CD4-positive, alpha-beta T cell treated with Interleukin-6 at 100 ng/mL for 8 hours (primary cell): ENCODE measurements around the gene HOMER2.
A peak's percentile ranks its signal among the peaks of the same experiment; 100 is the strongest.
"Not testable (repeated sequence)": the region's sequence is repeated elsewhere in the genome, so short reads cannot be mapped to it uniquely, and the experiment has no call there.

Source experiments
- DNase-seq: peaks from one replicate; pipeline ENCODE4 v3.0.0-alpha.2; 2020; ENCODE audit warnings: mixed read lengths, low spot score

Gene HOMER2

GRCh38 chr15:82831894-82832600 lies 120.5 kb downstream of the HOMER2 start:
- DNase-seq, result no peak

GRCh38 chr15:82830427-82831173 lies 121.9 kb downstream of the HOMER2 start:
- DNase-seq, result no peak

- DNase-seq, result no peak
These were observed 123.3 kb downstream of the HOMER2 start for GRCh38 chr15:82829234-82829633.

DNA sequence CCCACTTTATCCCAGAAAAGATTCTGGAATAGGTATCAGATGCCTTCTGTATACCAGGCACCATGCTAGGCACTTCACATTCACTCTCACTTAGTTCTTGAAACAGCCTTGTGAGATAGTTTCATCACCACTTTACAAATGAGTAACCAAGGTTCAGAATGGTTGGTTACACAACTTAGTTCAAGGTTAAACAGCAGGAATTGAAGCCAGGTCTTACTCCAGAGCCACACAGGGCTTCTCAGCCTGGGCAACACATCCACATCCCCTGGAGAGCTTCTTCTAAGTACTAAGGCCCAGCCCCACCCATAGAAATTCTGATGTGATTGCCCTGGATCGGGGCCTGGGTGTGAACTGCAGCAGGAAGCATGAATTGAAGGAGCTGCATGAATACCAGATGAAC lies 124.4 kb downstream of the HOMER2 start:
- DNase-seq, result no peak

DNA sequence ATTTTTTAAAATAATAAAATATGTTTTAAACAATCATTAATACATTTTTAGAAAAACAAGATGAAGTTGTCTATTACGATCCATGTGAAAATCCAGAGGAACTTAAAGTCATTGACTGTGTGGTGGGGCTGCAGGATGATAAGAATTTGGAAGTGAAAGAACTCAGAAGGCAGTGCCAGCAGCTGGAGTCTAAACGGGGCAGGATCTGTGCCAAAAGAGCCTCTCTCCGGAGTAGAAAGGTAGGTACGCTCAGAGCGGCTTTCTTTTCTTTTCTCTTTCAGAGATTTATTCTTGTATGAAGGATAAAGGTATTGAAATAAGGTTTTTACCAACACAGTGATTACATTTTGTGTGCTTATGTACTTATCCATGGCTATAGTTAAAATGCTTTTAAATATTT lies 129.5 kb downstream of the HOMER2 start:
- no peak for DNase-seq

DNA sequence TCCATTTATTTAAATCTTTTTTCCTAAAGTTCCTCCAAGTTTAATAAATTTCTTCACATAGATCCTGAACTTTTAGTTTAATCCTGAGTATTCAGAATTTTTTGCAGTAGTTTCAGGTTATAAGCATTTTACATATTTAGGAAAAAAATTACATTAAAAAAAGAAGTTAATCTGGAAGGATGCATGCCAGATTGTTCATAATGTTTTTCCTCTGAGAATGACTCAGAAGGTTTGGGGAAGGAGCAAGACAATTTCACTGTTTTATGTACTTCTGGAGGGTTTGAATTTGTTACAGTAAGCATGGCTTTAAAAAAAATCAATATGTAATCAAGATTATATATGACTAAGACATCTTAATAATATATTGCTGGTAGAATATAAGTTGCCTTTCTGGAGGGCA lies 130.7 kb downstream of the HOMER2 start:
- DNase-seq, result not testable (repeated sequence)

DNA sequence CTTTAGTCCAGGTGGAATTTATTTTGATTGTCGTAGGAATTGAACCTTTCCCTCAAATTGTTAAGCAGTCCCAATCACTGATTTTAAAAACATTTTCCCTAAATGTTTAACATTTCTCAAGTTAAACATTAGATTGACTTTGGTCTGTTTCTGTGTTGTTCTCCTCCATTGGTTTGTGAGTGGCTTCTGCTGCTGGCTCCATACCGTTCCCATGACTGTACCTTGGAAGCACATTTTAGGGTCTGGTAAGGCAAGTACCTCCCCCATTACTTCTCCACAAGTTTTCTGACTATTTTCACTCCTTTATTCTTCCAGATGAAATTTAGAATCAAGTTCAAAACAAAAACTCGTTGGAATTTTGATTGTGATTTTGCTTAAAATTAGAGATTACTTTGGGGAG lies 131.1 kb downstream of the HOMER2 start:
- DNase-seq, result not testable (repeated sequence)

- DNase-seq, result no peak
These were observed 132.4 kb downstream of the HOMER2 start for GRCh38 chr15:82820128-82820527.

DNA sequence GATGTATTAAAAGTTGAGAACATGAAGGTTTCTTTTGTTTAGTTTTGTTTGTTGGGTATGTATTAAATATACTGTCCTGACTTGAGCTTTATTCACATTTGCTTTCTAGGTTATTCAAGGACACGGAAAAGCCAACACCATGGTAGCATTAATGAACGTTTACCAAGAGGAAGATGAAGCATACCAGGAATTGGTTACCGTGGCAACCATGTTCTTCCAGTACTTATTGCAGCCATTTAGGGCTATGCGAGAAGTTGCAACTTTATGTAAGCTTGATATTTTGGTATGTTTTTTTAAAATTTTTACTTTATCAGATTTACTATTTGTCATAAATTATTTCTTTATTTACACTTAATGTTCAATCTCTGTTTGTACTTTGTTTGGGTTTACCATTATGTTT lies 139.5 kb downstream of the HOMER2 start:
- no peak for DNase-seq

DNA sequence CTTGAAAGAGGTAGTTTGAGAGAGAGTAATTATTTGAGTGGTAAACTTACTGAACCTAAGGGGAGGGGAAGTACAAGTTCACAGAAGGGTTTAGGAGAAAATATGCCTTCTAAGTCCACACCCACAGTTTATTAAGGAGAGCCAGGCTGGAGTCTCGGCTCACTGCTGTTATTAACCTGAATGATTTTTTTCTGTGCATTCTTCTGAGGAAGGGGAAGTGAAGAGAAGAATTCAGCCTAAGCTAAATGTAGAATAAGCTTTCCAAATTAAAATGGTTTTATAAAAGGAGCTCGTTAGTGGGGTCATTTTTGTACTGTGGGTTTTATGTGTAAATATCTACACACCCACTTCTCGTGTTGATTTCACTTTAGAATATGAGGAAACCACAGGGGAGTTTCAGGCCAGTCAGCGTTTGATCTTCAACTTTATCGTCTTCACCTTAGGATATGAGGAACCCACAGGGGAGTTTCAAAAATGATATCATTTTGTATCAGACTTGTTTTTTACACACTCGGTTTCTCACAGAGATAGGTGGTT lies 141.6 kb downstream of the HOMER2 start:
- DNase-seq, result peak; percentile 67

GRCh38 chr15:82810061-82810889 lies 142.2 kb downstream of the HOMER2 start:
- DNase-seq, result peak; percentile 20

DNA sequence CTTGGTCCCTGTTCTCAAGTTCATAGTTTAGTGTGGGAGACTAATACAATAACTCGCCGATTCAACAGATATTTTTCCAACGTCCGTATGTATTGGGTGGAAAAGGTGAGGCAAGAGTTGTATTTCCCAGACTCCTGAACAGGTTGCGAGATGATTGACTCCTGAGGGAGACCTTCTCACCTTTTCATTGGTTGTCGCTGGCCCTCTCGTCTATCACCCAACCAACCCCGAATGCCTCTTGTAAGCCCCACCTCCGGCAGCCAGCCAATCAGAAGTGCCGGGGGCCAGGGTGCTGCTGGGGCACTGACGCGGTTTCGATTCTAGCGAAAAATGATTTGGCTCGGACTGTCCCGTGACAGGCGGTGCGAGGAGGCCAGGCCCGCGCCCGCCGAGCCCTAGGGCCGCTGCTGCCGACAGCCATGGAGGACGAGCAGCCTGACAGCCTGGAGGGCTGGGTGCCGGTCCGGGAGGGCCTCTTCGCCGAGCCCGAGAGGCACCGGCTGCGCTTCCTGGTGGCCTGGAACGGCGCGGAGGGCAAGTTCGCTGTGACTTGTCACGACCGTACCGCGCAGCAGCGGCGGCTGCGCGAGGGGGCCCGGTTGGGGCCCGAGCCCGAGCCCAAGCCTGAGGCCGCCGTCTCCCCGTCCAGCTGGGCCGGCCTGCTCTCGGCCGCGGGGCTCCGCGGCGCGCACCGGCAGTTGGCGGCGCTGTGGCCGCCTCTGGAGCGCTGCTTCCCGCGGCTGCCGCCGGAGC lies 143.0 kb downstream of the HOMER2 start, which contains the start of gene WHAMM:
WHAMM (plus strand) TSS at position 321 of the 753 bp plus-strand sequence; CDS start at position 420, 99 bp downstream.
- DNase-seq, result peak; percentile 96

DNA sequence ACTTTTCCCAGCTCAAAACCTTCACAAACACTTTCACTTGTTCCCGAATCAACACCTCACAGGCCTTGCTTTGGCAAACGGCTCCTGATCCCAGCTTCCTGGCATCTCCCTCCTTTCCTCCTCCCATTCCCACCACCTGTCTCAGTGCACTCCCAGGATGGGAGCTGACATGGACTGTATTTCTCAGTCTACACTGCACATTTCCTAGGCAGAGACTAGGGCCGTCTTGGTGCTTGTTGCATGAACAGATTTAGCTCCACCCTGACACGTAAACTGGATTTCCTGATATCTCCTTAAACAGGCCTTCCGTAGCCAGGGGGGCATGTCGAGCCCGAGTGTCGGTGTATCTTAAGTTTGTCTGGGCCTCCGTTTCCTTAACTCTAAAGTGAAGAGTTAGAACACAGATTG lies 143.9 kb downstream of the HOMER2 start:
- no peak for DNase-seq

DNA sequence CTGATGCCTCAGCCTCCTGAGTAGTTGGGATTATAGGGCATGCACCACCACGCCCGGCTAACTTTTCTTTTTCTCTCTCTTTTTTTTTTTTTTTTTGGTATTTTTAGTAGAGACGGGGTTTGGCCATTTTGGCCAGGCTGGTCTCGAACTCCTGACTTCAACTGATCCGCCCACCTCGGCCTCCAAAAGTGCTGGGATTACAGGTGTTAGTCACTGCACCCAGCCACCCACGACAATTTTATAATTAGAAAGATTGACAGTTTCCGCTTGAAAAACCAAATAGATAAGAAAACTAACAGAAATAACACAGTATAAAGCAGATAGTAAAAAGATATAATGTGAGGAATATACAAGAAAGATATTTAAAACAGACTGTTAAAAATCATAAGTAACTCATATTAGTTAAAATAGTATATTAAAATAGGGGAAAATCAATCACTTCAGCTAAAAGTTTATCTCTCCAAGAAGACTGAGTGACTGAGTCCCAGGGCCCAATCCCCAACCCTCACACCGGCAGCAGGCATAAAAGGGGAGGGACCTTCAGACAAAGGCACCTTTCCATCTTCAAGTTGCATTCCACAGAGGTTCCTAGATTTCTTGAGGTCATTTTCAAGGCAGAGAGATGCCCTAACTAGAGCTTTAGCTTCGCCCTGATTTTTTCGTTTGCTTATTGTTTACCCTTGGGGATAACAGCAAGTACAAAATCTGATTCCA lies 144.4 kb downstream of the HOMER2 start:
- no peak for DNase-seq

GRCh38 chr15:82805994-82806406 lies 146.5 kb downstream of the HOMER2 start, which contains the start of gene FSD2:
Gene FSD2, minus strand, starts transcription at chr15:82806069. Its CDS starts 18,679 bp downstream, at chr15:82787390.
- DNase-seq, result no peak

DNA sequence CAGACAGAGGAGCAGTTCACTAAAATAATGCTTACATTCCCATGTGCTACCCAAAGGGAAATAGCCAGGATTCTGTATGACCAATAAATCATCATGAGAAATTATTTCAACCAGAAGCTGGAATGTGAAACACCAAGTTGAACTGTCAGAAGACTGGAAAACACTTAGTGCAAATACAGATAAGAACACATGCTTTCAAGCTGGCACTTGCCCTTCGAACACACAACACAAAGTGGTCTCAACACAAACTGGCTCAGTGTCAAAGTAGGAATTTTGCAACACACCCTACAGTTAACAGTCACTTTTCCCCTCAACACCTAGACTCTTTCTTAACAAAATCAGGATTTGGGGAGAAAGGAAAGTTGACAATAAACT lies 148.0 kb downstream of the HOMER2 start:
- DNase-seq, result no peak

- no peak for DNase-seq
These were observed 148.5 kb downstream of the HOMER2 start for GRCh38 chr15:82803793-82804574.

GRCh38 chr15:82802497-82802896 lies 150.0 kb downstream of the HOMER2 start:
- DNase-seq, result no peak

GRCh38 chr15:82799183-82799841 lies 153.2 kb downstream of the HOMER2 start:
- DNase-seq, result no peak
